ENCODE data around the gene SORBS2.

DNA sequence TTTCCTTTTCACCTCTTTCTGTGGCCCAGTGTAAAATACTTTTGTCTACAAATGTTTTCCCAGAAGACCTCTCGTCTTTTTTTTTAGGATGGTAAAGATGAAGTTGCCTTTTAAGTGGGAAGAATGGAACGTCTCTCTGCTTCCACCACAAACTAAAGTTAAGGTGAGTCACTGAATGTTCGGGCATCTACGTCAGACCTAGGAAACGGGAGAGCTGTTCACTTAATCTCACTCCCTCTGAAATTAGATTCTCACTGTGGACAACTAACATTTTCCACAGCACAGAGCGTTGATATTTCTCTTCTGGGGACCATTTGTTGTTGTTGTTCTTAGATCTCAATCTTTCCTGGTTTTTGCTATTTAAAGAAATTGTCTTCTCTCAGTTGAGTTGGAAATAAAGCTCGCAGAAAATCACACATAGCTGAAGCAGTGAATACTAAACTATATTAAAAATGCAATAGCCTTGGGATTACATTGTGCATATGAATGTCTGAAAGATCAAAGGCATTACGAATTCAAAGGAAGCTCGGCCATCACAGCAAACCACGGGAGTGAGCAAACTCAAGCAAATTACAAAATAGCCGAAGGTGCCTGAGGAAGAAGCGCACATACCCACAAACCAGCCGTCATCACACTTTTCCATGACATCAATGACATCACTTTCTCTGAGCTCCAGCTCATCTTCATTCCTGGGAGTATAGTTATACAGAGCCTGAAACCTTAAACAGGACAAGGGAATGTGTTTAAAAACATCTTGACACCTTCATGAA lies 222.7 kb downstream of the SORBS2 start:
- no peak for TF ChIP-seq ZSCAN20 (CRISPR knock-in tag; IDR thresholded peaks at IDR 0.05)
- no peak for TF ChIP-seq KDM1A (IDR thresholded peaks at IDR 0.05; ENCODE audit: low read depth)
- TF ChIP-seq, protein P1, sequence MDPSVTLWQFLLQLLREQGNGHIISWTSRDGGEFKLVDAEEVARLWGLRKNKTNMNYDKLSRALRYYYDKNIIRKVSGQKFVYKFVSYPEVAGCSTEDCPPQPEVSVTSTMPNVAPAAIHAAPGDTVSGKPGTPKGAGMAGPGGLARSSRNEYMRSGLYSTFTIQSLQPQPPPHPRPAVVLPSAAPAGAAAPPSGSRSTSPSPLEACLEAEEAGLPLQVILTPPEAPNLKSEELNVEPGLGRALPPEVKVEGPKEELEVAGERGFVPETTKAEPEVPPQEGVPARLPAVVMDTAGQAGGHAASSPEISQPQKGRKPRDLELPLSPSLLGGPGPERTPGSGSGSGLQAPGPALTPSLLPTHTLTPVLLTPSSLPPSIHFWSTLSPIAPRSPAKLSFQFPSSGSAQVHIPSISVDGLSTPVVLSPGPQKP (IDR thresholded peaks at IDR 0.05; ENCODE audit: low read depth, low read length) = no peak
- no peak for TF ChIP-seq POLR2A (IDR thresholded peaks at IDR 0.05; ENCODE audit: low read length)
- no peak for TF ChIP-seq USF2 (IDR thresholded peaks at IDR 0.05)
- TF ChIP-seq CTCF (IDR thresholded peaks at IDR 0.05) = no peak
- no peak for TF ChIP-seq CEBPB (IDR thresholded peaks at IDR 0.05)
- TF ChIP-seq REST (IDR thresholded peaks at IDR 0.05) = no peak
- no peak for TF ChIP-seq MYC (IDR thresholded peaks at IDR 0.05; ENCODE audit: borderline replicate concordance, low read length)
- no peak for TF ChIP-seq NFE2L2 (conservative IDR thresholded peaks at IDR 0.05; ENCODE audit: low read length)
- TF ChIP-seq MAZ (IDR thresholded peaks at IDR 0.05; ENCODE audit: borderline replicate concordance, low read depth, low read length) = no peak
- TF ChIP-seq CHD2 (IDR thresholded peaks at IDR 0.05; ENCODE audit: low read length, partially characterized antibody) = no peak
- TF ChIP-seq EP300 (IDR thresholded peaks at IDR 0.05) = no peak
- no peak for TF ChIP-seq SREBF2 (IDR thresholded peaks at IDR 0.05)
